Left lung (tissue), 14 donors: ENCODE data around the gene VWA5B1. TPM values are rescaled to one million over a fixed set of nuclear protein-coding genes. Genes with fewer than 3 reads are reported as not detected.

Experiments used
- ATAC-seq: fragments of 200-7000 bp; cut with Tn5 transposase; one replicate; pipeline ENCODE4 v1.9.1; 2020; ENCODE audit warnings: moderate library complexity
- DNase-seq, 4 donors: peaks; one replicate each; pipeline ENCODE4 v3.0.0-alpha.2; 2013 to 2020
- H3K27ac ChIP-seq, 2 donors: fragments of 200-600 bp; sonication (generic) in 1 of 2; one replicate each; pipeline versions ENCODE4 v1.5.0 to v1.8.0; 2020 to 2021
- H3K27me3 ChIP-seq, 2 donors: fragments of 200-600 bp; sonication (generic) in 1 of 2; one replicate each; pipeline versions ENCODE4 v1.5.0 to v1.8.0; 2020 to 2021
- H3K36me3 ChIP-seq, 2 donors: fragments of 200-600 bp; sonication (generic) in 1 of 2; one replicate each; pipeline versions ENCODE4 v1.5.0 to v1.8.0; 2020 to 2021
- H3K4me1 ChIP-seq, 2 donors: fragments of 200-600 bp; one replicate each; pipeline ENCODE4 v1.8.0; 2021
- H3K4me3 ChIP-seq, 2 donors: fragments of 200-600 bp; sonication (generic) in 1 of 2; one replicate each; pipeline versions ENCODE4 v1.5.0 to v1.8.0; 2020 to 2021; ENCODE audit warnings: mild to moderate bottlenecking in 1 of 2
- H3K9me3 ChIP-seq, 2 donors: fragments of 200-600 bp; sonication (generic) in 1 of 2; one replicate each; pipeline versions ENCODE4 v1.5.0 to v1.8.0; 2020 to 2021
- intact Hi-C, 2 donors: fragments of 100-400 bp; cut with DNase I; formaldehyde crosslinking; loops; one replicate each; pipeline versions ENCODE4 v1.11.2 to v1.14.2; 2022
- long read RNA-seq, 12 donors: library from polyadenylated mRNA in 2 of 12; unstranded in 2 of 12; transcript quantifications; one replicate each; pipeline ENCODE4 v2.0.0 and lab custom pipeline, GENCODE V29; 2019 to 2026
- polyA plus RNA-seq, 6 donors: library from polyadenylated mRNA; unstranded; fragments of 120-200 nt; gene quantifications; one replicate each; pipeline ENCODE4 v1.2.1, GENCODE V29; 2013; ENCODE audit not compliant: insufficient read length in 6 of 6
- total RNA-seq, 2 donors: library from RNA; stranded (reverse); fragmentation: NEBNext Ultra II Directional; extraction: Animal tissue kit (Norgen Biotek cat#: 25700); gene quantifications; one replicate each; pipeline ENCODE4 v1.2.1, GENCODE V29; 2021
- TF ChIP-seq, protein P1 (sequence below), 2 donors: fragments of 200-600 bp; sonication (generic) in 1 of 2; IDR thresholded peaks; one replicate each; pipeline versions ENCODE4 v1.5.0 to v1.8.0; 2021; ENCODE audit warnings: antibody characterized with exemption in 2 of 2
- donor health status: DM: no; HTN: yes; CAD: no.
- donor health status: DM: no; HTN: no; CAD: no.

VWA5B1 gene, protein sequence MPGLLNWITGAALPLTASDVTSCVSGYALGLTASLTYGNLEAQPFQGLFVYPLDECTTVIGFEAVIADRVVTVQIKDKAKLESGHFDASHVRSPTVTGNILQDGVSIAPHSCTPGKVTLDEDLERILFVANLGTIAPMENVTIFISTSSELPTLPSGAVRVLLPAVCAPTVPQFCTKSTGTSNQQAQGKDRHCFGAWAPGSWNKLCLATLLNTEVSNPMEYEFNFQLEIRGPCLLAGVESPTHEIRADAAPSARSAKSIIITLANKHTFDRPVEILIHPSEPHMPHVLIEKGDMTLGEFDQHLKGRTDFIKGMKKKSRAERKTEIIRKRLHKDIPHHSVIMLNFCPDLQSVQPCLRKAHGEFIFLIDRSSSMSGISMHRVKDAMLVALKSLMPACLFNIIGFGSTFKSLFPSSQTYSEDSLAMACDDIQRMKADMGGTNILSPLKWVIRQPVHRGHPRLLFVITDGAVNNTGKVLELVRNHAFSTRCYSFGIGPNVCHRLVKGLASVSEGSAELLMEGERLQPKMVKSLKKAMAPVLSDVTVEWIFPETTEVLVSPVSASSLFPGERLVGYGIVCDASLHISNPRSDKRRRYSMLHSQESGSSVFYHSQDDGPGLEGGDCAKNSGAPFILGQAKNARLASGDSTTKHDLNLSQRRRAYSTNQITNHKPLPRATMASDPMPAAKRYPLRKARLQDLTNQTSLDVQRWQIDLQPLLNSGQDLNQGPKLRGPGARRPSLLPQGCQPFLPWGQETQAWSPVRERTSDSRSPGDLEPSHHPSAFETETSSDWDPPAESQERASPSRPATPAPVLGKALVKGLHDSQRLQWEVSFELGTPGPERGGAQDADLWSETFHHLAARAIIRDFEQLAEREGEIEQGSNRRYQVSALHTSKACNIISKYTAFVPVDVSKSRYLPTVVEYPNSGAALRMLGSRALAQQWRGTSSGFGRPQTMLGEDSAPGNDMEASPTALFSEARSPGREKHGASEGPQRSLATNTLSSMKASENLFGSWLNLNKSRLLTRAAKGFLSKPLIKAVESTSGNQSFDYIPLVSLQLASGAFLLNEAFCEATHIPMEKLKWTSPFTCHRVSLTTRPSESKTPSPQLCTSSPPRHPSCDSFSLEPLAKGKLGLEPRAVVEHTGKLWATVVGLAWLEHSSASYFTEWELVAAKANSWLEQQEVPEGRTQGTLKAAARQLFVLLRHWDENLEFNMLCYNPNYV
- total RNA-seq (under 1 TPM; 0.15 to 0.29 TPM), polyA plus RNA-seq (1 to 10 TPM in 1 of 6 donors, under 1 TPM in 5; 0.66 to 1.2 (median 0.79) TPM)
- long read RNA-seq, donor 1: 0 reads
- long read RNA-seq, donor 2: 0 reads
- long read RNA-seq, donor 3: 0 reads
- long read RNA-seq, donor 4: 0 reads
- long read RNA-seq, donor 5: 0 reads
- long read RNA-seq, donor 6: 0 reads
- long read RNA-seq, donor 7: 0 reads
- long read RNA-seq, donor 8: 0 reads
- long read RNA-seq, donor 9: 0 reads
- long read RNA-seq, donor 10: 0 reads
- long read RNA-seq, donor 11: 0 reads
- long read RNA-seq, donor 12: 0 reads

DNA sequence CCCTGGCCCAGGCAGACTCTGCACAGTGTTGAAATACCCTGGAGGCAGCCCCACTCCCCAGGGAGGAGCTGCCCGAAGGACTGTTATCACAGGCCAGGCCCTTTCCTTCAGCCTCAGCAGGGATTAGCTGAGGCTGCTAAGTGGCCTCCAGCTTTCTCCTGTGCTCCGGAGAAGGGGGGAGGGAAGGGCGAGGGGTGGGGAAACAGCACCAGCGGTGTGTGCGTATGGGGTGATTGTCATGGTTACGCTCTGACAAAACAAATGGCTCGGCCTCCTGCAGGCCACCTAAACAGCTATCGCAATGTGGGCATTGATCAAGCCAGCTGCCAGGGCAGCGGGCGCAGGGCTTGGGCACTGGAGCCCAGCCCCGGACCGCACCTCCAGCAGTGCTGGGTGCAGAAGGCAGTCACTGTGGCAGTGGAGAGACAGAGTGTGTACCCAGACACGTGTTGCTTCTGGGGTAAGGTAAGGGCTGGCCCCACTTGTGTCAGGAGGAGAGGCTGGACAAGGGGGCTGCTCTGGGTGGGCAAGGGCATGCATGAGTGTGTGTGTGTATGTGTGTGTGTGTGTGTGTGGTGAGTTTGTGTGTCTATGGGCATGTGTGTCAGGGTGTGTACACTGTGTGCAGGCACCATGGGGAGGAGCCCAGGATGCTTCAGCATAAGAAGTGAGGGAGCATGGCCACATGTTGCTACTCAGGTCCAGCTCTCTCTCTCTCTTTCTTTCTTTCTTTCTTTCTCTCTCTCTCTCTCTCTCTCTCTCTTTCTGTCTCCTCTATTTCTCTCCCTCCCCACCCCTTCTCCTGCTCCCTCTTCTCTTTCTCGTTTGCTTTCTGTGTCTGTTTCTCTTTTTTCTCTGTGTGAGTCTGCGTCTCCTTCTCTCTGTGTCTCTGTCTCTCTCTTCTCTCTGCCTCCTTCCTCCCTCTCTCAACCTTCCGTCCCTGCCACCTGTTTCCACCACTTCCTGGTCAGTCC, at the start of gene VWA5B1:
Gene VWA5B1, plus strand, starts transcription at position 252 of the 974 bp plus-strand sequence. CDS start 19,727 bp downstream, outside the sequence.
- no peaks in the 10 kb centered on the region for H3K4me1 ChIP-seq
- no peak for ATAC-seq
- H3K27me3 ChIP-seq: peaks cover 18 to 62% of the 10 kb centered on the region in 2 donors
- intact Hi-C loops: no loop called here
- H3K27ac ChIP-seq: no peak within 1 kb of the TSS
- H3K9me3 ChIP-seq: no peaks in the 10 kb centered on the region
- peak in 1 of 4 donors; percentile 70 for DNase-seq
- H3K4me3 ChIP-seq: no peak within 1 kb of the TSS
- H3K36me3 ChIP-seq: no peaks in the 10 kb centered on the region
- TF ChIP-seq, protein P1, sequence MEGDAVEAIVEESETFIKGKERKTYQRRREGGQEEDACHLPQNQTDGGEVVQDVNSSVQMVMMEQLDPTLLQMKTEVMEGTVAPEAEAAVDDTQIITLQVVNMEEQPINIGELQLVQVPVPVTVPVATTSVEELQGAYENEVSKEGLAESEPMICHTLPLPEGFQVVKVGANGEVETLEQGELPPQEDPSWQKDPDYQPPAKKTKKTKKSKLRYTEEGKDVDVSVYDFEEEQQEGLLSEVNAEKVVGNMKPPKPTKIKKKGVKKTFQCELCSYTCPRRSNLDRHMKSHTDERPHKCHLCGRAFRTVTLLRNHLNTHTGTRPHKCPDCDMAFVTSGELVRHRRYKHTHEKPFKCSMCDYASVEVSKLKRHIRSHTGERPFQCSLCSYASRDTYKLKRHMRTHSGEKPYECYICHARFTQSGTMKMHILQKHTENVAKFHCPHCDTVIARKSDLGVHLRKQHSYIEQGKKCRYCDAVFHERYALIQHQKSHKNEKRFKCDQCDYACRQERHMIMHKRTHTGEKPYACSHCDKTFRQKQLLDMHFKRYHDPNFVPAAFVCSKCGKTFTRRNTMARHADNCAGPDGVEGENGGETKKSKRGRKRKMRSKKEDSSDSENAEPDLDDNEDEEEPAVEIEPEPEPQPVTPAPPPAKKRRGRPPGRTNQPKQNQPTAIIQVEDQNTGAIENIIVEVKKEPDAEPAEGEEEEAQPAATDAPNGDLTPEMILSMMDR (IDR thresholded peaks at IDR 0.05): no peak

DNA sequence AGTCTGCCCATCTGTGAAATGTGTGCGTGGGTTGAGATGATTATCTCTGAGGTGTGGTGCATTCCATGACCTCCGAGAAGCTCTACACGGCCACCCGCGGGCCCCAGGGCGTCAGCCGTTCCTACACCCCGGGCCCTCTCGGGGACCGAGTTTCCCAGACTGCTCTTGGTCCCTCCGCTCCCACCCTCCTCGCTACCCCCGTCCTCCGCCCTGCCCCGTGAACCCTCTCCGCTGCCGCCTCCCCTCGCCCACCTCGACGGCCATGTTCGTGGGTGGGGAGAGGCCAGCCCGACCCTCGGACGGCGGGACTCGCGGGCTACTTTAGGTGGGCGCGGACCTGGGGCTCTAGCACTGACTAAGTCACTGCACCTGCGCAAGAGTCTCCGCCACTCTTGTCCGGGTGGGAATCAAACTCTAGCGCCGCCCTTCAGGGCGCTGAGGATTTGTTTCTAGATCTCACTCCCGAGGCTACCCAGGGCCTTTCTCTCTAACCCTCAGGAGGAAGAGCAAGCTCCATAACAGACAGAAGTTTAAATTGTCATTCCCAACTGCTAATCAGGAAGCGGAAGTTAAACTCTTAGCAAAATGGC, 47.7 kb upstream of the VWA5B1 start:
- no peaks in the 10 kb centered on the region for H3K4me1 ChIP-seq
- no peaks in the 10 kb centered on the region for H3K36me3 ChIP-seq
- ATAC-seq: no peak
- H3K27me3 ChIP-seq: peaks cover 0 to 55% of the 10 kb centered on the region in 2 donors
- TF ChIP-seq, protein P1 (IDR thresholded peaks at IDR 0.05): no peak
- no peaks in the 10 kb centered on the region for H3K9me3 ChIP-seq
- intact Hi-C loops: no loop called here
- no peak overlapping the region for H3K27ac ChIP-seq
- peak in 1 of 4 donors; percentile 69 for DNase-seq
- H3K4me3 ChIP-seq: no peak overlapping the region

DNA sequence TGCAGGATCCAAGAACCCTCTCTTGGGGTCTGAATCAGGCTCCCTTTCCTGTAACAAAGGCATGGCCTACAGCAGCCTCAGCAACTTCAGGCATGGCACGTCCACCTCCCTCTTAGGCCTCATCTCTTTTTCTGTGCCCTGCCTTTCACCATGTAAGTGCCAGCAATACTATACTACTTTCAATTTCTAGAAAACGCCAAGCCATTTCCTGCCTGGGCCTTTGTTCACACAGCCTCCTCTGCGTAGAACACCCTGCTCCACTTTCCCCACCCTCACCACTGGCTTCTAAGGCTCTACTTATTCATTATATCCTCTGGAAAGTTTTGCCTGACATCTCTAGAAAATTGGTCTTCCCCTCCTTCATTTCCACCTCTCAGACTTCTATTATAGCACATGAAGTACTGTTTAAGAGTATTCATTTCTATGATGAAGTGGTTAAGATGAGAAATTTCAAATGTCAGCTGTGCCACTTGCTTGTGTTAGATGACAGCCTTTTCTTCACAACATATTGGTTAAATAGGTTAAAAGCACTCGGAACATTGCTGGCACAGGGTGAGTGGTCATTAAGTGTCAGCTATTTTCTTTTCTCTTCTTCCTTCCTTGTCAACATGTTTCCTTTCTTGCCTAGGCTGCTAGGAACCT, 41.6 kb upstream of the VWA5B1 start:
- H3K27me3 ChIP-seq: peaks cover 0 to 4% of the 10 kb centered on the region in 2 donors
- no peak for DNase-seq
- TF ChIP-seq, protein P1 (IDR thresholded peaks at IDR 0.05): no peak
- H3K4me1 ChIP-seq: no peaks in the 10 kb centered on the region
- H3K36me3 ChIP-seq: no peaks in the 10 kb centered on the region
- no peak for ATAC-seq
- H3K4me3 ChIP-seq: no peak overlapping the region
- H3K27ac ChIP-seq: no peak overlapping the region
- intact Hi-C loops: no loop called here
- no peaks in the 10 kb centered on the region for H3K9me3 ChIP-seq
